GM19238 (cell line): ENCODE data around the gene RNF144B.
"Not testable (repeated sequence)": the region's sequence is repeated elsewhere in the genome, so short reads cannot be mapped to it uniquely, and the experiment has no call there.

ENCODE experiments used
- DNase-seq: peaks from one replicate; pipeline ENCODE4 v3.0.0; 2011; ENCODE audit warnings: low spot score; ENCODE audit not compliant: insufficient read length

The RNF144B gene

DNA sequence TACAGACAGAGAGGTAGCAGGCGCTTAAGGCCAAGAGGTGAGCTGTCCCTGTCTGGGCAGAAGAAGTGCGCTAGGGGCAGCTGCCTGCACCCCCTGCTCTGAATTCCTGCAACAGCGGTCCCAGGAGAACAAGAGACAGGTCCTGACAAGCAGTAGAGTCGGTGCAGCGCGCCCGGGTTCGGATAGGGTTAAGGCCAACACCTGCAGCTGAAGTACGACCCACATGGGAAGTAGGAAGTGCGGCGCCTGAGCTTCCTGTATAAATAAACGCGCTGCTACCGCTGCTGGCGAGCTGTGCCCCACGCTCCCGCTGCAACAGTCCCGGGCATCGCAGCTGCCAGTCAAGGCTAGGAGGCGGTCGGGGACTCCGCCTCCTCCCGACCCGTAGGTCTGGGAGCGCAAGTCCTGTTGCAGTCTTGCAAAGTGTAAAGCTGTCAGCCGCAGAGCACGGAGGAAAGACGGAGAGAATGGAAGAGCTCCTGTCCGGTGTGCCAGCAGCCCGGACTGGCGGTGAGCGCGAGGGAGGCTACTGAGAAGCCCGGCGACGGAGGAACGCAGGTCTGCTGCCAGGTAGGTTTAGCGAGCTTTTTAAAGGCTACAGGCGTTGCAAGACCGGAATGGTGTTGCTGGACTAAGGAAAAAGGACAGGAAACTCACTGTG is at the start of gene RNF144B:
Gene RNF144B, plus strand, starts transcription at position 290 of the 661 bp plus-strand sequence. CDS start 12,185 bp downstream, outside the sequence.
- DNase-seq: peak; percentile 8

DNA sequence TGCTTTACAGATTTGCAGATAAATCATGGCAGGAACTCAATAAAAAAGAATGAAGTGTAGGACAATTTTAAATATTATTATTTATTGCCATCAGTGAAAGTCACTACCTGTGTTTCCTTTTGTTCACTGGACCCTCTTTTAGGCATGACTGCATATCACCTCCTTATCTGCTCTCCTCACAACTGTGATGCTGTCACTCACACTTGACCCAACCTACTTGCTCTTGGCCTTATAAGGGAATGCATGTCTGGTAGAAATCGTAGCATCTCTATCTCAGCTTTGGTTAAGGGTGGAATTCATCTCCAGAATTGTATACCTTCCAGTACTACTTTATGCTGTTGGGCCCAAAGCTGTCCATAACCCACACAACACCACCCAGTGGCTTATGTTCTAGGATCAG is 47.6 kb upstream of the RNF144B start:
- no peak for DNase-seq

DNA sequence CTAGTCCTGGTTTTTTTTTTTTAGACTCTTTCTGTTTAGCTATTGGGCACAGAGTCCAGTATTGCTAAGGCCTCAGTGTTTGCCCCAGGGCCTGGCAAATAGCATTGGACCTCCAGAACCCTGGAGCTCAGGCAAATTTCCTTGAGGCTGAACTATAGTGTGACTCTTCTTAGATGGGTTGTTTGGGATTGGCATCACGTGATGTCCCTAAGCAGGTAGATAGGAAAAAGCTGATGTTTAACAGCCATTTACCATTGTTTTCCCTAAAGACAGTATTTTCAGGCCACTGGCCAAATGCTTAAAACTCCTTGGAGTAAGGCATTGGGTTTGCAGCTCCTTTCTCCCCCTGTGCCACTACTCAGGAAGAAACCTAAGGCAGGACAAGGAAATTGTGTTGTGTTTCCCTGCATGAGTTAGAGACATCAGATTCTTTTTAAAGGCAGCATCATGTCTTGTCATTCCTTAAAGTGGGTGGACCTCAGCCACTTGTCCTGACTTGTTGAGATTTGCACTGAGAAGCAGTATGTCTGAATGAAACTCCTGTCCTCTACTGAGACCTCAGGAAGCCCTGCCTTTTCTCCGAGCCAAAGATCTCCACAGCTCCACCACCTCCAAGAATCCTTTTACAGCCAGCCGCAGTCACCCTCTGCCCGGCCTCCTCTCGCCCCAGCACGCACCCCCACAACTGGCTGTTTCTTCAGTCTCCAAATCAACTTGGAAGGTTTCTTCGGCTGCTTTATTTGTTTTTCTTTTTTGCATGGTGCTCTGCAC is 46.2 kb upstream of the RNF144B start:
- DNase-seq: no peak

DNA sequence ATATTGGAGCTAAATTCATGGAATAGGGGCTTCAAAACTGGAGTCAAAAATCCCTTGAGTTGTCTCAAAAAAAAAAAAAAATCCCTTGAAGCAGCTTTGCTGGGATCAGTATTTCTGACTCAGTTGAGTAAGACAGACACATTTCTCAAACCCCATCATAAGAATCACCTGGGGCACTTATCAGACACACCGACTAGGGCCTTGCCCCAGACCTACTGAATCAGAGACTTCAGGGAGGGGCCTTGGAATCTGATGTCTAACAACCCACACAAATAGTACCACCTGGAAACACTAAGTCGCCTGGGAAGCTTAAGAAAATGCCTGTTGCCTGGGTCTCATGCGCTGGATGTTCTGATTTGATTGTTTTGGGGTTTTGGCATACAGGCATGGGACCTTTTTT is 44.9 kb upstream of the RNF144B start:
- no peak for DNase-seq

DNA sequence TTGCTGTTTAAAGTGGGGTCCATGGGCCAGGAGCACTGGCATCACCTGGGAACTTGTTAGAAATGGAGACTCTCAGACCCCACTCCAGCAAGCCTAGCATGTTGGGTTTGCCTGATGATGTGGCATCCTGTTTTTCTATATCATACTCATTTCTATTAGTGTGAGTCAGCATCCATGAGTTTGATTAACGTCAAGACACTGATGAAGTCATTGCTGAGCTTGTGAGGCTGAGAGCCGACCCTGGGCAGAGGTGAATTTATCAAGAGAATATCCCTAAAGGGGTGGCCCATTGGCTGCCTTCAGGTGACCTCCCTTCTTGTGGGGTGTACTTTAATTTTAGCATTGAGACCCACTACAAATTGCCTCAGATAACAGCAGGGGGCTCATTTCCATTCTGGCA is 43.4 kb upstream of the RNF144B start:
- DNase-seq: no peak

GRCh38 chr6:18347021-18347577 is 40.1 kb upstream of the RNF144B start:
- no peak for DNase-seq

DNA sequence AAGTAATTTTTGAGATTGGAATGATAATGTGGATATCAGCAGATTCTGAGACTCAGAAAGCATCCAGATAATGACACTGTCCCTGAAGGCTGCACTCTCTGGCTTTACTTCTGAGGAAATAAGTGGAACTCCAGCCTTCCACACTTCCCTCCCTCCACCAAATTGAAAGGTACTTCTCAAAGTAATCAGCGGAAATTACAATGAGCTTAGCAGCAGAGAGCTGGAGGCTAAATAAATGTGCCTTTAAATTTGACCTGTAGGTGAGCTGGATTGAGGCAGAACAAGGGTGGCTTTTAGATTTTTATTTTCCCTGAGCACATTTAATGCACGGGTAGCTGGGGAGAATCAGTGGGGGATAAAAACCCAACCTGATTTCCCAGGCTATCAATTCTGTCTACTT is 39.3 kb upstream of the RNF144B start:
- DNase-seq: no peak

GRCh38 chr6:18349386-18349785 is 37.8 kb upstream of the RNF144B start:
- no peak for DNase-seq

- DNase-seq: no peak
Observed at GRCh38 chr6:18350271-18350670, 36.9 kb upstream of the RNF144B start.

- DNase-seq: no peak
Observed at GRCh38 chr6:18350712-18351111, 36.4 kb upstream of the RNF144B start.

GRCh38 chr6:18352001-18352400 is 35.1 kb upstream of the RNF144B start:
- no peak for DNase-seq

- no peak for DNase-seq
Observed at GRCh38 chr6:18352842-18353241, 34.3 kb upstream of the RNF144B start.

DNA sequence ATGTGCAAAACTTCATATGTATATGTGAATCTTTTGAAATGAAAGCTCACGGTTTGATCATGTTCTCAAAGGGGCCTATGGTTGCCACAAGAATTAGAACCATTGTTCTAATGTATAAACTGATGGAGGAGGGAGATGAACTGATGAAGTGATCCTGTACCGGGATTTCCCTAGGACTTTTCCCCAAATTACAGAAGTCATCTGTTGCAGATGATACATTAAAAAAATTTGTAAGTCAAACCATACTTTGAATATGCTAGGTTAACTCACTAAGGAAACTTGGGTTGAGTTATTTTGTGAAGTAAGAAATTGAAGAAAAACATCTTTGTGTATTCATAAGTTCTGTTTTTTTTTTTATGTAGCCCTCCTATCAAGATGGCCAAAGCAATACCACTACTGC is 33.9 kb upstream of the RNF144B start:
- DNase-seq: no peak

- not testable (repeated sequence) for DNase-seq
Observed at GRCh38 chr6:18357546-18357945, 29.6 kb upstream of the RNF144B start.

DNA sequence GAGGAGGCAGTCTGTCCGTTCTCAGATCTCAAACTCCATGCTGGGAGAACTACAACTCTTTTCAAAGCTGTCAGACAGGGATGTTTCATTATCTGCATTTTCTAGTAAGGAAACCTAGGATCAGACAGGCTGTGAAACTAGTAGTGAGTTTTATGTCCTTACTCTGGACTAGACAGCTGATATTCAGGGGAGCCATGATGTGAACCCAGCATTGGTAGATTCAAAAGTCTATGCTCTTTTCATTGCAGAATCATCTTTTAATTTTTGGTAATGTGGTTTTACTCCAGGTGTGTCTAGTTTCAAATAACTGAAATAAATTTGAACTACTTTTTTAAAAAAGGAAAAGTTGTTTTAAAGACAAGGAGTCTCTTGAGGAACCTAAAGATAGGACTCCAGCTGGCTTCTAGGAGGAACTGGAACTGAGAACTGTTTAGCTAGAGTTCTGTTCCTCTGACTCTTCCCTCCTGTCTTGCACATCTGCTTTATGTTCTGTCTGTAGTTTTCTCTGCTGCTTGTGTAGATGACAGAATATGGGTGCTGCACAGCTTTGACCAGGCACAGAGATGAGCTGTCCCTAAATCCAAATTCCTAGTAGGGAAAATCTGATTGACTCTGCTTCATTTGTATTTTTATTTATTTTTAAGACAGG is 27.8 kb upstream of the RNF144B start:
- peak; percentile 16 for DNase-seq

- DNase-seq: no peak
Observed at GRCh38 chr6:18360188-18360587, 27.0 kb upstream of the RNF144B start.

DNA sequence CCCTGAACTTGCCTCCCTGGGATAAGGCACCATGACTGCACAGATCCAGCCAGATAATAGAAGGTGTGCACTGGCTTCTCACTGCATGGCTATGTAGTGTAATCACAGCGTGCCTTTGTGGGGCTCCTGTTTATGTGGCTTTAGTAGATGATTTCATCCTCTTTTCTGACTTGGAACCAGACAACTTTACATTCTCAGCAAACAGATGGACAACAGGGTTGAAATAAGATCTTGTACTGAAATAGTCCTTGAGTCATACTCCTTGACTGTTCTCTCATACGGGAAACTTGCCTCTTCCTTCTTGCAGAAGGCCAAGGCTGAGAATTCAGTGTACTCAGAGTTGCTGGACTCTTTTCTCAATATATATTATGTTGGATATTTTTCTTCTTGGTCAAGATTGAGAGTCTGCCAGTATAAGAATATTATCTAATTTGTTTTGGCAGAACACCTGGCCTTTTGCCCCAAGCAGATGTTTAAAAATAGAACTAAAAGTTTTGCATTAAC is 25.0 kb upstream of the RNF144B start:
- DNase-seq: no peak

DNA sequence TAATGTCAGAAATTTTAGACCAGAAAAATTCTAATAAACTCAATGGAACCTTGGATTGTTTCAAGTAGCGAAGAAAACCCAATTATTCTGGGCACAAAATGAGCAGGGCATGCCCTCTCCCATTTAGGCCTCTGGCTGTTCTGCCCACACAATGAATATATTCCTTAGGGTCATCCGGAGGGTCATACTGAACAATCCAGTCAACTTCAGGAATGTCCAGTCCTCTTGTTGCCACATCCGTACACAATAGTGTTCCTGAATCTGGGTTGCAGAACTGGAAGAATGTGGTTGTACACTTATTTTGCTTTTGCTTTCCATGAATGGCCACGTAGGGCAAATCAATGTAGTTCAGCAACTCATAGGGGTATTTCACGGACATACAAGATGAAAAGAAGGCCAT is 23.4 kb upstream of the RNF144B start:
- no peak for DNase-seq

DNA sequence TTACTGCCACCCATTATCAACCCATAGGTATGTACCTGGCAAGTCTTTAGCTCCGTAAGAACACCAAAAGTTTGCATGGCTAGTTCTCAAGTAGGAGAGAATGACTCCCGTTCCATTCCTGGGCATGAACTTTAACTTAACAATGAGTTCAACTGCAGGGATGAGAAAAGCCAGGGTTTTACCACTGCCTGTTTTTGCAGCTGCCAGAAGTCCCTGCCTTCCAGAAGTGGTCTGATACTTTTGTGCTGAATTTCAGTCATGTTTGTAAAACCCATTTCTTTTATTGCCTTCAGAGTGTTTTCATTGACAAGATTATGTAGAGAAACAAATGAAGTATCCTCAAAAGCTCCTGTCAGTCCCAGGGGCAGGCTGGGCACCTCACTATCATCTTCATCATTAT is 22.6 kb upstream of the RNF144B start:
- not testable (repeated sequence) for DNase-seq

- no peak for DNase-seq
Observed at GRCh38 chr6:18367371-18367770, 19.8 kb upstream of the RNF144B start.

DNA sequence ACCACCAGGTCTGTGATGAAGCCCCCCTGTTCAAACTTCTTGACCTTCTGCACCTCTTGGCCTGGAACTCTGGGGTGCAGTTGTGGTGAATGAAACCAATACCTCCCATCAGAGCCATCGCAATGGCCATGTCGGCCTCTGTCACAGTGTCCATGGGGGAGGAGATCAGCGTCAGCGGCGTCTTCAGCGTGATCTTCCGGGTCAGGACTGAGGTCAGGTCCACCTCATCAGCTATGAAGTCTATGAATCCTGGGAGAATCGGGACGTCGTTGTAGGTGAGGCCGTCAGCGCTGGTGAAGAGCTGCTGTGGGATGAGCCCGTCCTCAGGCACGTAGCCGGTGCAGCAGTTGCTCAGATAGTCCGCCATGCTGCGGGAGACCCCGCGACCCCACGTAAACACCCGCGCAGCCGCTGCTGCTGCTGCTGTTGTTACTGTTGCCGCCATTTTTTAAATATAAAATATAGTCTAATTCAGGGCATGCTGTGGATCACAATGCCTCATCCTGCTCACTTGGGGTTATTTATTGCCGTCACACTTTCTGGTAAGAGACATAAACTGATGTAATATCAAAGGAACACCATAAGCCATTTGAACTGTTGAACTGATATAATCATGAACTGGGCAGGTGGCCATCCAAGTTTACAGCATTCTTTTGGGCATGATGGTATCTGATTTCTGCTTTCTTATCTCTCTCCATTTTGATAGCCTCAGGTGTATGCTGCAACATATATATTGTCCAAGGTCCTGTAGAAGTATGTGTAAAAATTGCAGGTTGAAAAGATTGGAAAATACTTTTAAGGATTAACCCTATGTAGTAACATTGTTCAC is 18.7 kb upstream of the RNF144B start:
- no peak for DNase-seq
